Effector CD4-positive, alpha-beta T cell (primary cell): Measurements from ENCODE around the gene HPSE2. TPM values are rescaled to one million over a fixed set of nuclear protein-coding genes. Genes with fewer than 3 reads are reported as not detected.
"Not testable (repeated sequence)": the region's sequence is repeated elsewhere in the genome, so short reads cannot be mapped to it uniquely, and the experiment has no call there.

Experiments
- DNase-seq: peaks from one replicate; pipeline ENCODE4 v3.0.0-alpha.2; 2020
- total RNA-seq: gene quantifications from one replicate; lab custom pipeline; 2026; lab: John Stamatoyannopoulos, UW

HPSE2 gene
- total RNA-seq, result not detected

GRCh38 chr10:99235658-99236626 lies at the start of gene HPSE2:
TSS of gene HPSE2 (minus strand) at chr10:99235852.
- no peak for DNase-seq

- no peak for DNase-seq
Observed at GRCh38 chr10:99280472-99280871, 44.8 kb upstream of the HPSE2 start.

GRCh38 chr10:99279626-99280111 lies 44.0 kb upstream of the HPSE2 start:
- no peak for DNase-seq

GRCh38 chr10:99276848-99277486 lies 41.3 kb upstream of the HPSE2 start:
- no peak for DNase-seq

GRCh38 chr10:99266383-99266782 lies 30.7 kb upstream of the HPSE2 start:
- DNase-seq, result no peak

- DNase-seq, result no peak
Observed at GRCh38 chr10:99248824-99249223, 13.2 kb upstream of the HPSE2 start.

GRCh38 chr10:99247893-99248292 lies 12.2 kb upstream of the HPSE2 start:
- DNase-seq, result not testable (repeated sequence)

GRCh38 chr10:99236627-99237309 lies 1.1 kb upstream of the HPSE2 start:
- no peak for DNase-seq

- DNase-seq, result no peak
Observed at GRCh38 chr10:99234791-99235657, 628 bp downstream of the HPSE2 start.

- no peak for DNase-seq
Observed at GRCh38 chr10:99234041-99234790, 1.4 kb downstream of the HPSE2 start.

GRCh38 chr10:99233689-99234037 lies 2.0 kb downstream of the HPSE2 start:
- no peak for DNase-seq

- DNase-seq, result no peak
Observed at GRCh38 chr10:99233000-99233688, 2.5 kb downstream of the HPSE2 start.

GRCh38 chr10:99232360-99232999 lies 3.2 kb downstream of the HPSE2 start:
- no peak for DNase-seq

- DNase-seq, result no peak
Observed at GRCh38 chr10:99224766-99225165, 10.9 kb downstream of the HPSE2 start.

GRCh38 chr10:99207340-99207739 lies 28.3 kb downstream of the HPSE2 start:
- DNase-seq, result no peak

- no peak for DNase-seq
Observed at GRCh38 chr10:99203310-99203709, 32.3 kb downstream of the HPSE2 start.

GRCh38 chr10:99172950-99173349 lies 62.7 kb downstream of the HPSE2 start:
- DNase-seq, result no peak

GRCh38 chr10:99172128-99172738 lies 63.4 kb downstream of the HPSE2 start:
- no peak for DNase-seq

GRCh38 chr10:99170116-99170675 lies 65.5 kb downstream of the HPSE2 start:
- DNase-seq, result no peak

- DNase-seq, result no peak
Observed at GRCh38 chr10:99161165-99161564, 74.5 kb downstream of the HPSE2 start.
